Aorta (tissue), 5 donors: ENCODE data around the gene MCEMP1. TPM values are rescaled to one million over a fixed set of nuclear protein-coding genes. Genes with fewer than 3 reads are reported as not detected.

Experiments
- ATAC-seq: fragments of 200-7000 bp; cut with Tn5 transposase; one replicate; pipeline ENCODE4 v1.9.1; 2022; ENCODE audit warnings: moderate library complexity; ENCODE audit not compliant: low FRiP score
- DNase-seq, 2 donors: peaks; one replicate each; pipeline ENCODE4 v3.0.0-alpha.2; 2020
- H3K27ac ChIP-seq, 2 donors: one replicate each; pipeline ENCODE4 v1.5.1; 2013; ENCODE audit warnings: low read length in 2 of 2, mild to moderate bottlenecking in 2 of 2, moderate library complexity in 2 of 2, control low read depth in 1 of 2, inconsistent platforms in 1 of 2, low read depth in 1 of 2
- H3K27me3 ChIP-seq, 2 donors: one replicate each; pipeline ENCODE4 v1.6.1; 2013; ENCODE audit warnings: control low read depth in 1 of 2, low read length in 1 of 2, mild to moderate bottlenecking in 1 of 2, moderate library complexity in 1 of 2; ENCODE audit not compliant: insufficient read depth in 2 of 2, control insufficient read depth in 1 of 2
- H3K36me3 ChIP-seq, 2 donors: one replicate each; pipeline ENCODE4 v1.6.1; 2013; ENCODE audit warnings: control low read depth in 1 of 2, low read length in 1 of 2, mild to moderate bottlenecking in 1 of 2; ENCODE audit not compliant: insufficient read depth in 2 of 2, control insufficient read depth in 1 of 2
- H3K4me1 ChIP-seq, 2 donors: one replicate each; pipeline ENCODE4 v1.6.1; 2013; ENCODE audit warnings: low read length in 2 of 2, control low read depth in 1 of 2, mild to moderate bottlenecking in 1 of 2, moderate library complexity in 1 of 2; ENCODE audit not compliant: insufficient read depth in 2 of 2, control insufficient read depth in 1 of 2
- H3K4me3 ChIP-seq, 2 donors: one replicate each; pipeline ENCODE4 v1.5.1; 2013; ENCODE audit warnings: low read length in 2 of 2, control low read depth in 1 of 2, mild to moderate bottlenecking in 1 of 2
- H3K9me3 ChIP-seq: one replicate; pipeline ENCODE4 v1.6.1; 2013; ENCODE audit warnings: mild to moderate bottlenecking, low read length; ENCODE audit not compliant: control insufficient read depth
- WGBS, 2 donors: extraction: QIAGEN DNeasy Blood & Tissue Kit; methylation state at CpG; one replicate each; pipeline ENCODE4 v1.1.7; 2013; 5-methylcytosine and 5-hydroxymethylcytosine counted together
- intact Hi-C, 2 donors: fragments of 100-400 bp; cut with DNase I; formaldehyde crosslinking; loops; one replicate each; pipeline versions ENCODE4 v1.14.2 to v1.15.0; 2022
- polyA plus RNA-seq, 2 donors: library from polyadenylated mRNA; stranded (reverse); fragments of 200-250 nt; gene quantifications; one replicate each; pipeline ENCODE4 v1.2.3, GENCODE V29; 2013
- total RNA-seq, 2 donors: library from RNA; stranded (reverse); fragmentation: NEBNext Ultra II Directional; extraction: Animal tissue kit (Norgen Biotek cat#: 25700); gene quantifications; one replicate each; pipeline ENCODE4 v1.2.1, GENCODE V29; 2021
- donor health status: healthy with polysubstance abuse.
- donor health status: Bipolar disorder and iron deficiency.
- donor health status: DM: no; HTN: no; CAD: no.
- donor health status: DM: no; HTN: no; CAD: no.
- donor health status: DM: yes; HTN: yes; CAD: no.

The MCEMP1 gene
- total and polyA plus RNA-seq, 4 donors = 0.10 to 8.3 (median 2.5) TPM

DNA sequence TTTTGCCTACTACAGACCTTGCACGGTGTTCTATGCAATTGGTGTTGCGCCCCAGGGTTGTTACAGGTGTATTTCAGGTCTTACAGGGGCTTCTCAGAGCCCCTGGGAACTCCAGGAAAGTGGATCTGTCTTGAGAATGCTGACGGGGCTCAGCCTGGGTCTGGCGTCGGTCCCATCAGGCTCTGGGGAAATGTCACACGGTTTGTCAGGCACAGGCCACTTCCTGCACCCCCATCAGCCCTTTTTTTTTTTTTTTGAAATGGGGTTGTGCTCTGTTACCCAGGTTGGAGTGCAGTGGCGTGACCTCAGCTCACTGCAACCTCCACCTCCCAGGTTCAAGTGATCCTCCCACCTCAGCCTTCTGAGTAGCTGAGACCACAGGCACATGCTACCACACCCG lies 41.8 kb downstream of the MCEMP1 start:
- intact Hi-C loops = no loop called here
- WGBS, 2 donors = 42 to 54% methylated on average over 8 of the region's 8 CpGs
- Histone ChIP-seq H3K9me3 (peaks cover 3% of the 10 kb centered on the region), H3K4me1 (no peaks in the 10 kb centered on the region), H3K27ac (no peak overlapping the region), H3K27me3 (no peaks in the 10 kb centered on the region), H3K4me3 (no peak overlapping the region), H3K36me3 (no peaks in the 10 kb centered on the region)
- ATAC-seq = no peak
- DNase-seq = no peak

DNA sequence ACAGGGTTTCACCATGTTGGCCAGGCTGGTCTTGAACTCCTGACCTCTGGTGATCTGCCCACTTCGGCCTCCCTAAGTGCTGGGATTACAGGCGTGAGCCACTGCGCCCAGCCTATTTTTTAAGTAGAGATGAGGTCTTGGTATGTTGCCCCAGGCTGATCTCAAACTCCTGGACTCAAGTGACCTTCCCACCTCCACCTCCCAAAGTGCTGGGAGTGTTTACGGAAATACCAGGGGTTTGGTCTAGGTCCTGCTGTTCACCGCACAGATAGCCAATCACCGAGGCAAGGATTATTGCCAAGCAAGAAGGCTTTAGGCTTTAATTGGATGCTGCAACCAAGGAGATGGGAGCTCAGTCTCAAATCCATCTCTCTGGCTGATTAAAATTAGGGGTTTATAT lies 43.5 kb downstream of the MCEMP1 start:
- Histone ChIP-seq H3K9me3 (peaks cover 3% of the 10 kb centered on the region), H3K27ac (no peak overlapping the region), H3K4me1 (no peaks in the 10 kb centered on the region), H3K36me3 (no peaks in the 10 kb centered on the region), H3K27me3 (no peaks in the 10 kb centered on the region), H3K4me3 (no peak overlapping the region)
- 71 to 78% methylated on average over 6 of the region's 6 CpGs for WGBS, 2 donors
- no peak for DNase-seq
- no peak for ATAC-seq
- intact Hi-C loops = no loop called here

DNA sequence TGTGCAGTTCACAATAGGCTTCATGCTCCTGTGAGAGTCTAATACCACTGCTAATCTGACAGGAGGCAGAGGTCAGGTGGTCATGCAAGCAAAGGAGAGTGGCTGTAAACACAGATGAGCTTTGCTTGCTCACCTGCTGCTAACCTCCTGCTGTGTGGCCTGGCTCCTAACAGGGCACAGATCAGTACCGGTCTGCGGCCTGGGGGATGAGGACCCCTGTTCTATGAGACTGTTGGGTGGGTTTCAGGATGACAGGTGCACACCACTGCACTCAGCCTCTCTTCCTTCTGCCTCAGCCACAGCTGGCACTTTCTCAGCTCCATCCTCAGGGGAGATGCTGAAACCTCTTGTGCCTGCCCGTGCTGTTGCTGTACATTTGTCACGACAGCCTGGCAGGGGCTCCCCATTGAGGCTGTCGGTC lies 45.4 kb downstream of the MCEMP1 start:
- Histone ChIP-seq H3K9me3 (no peaks in the 10 kb centered on the region), H3K36me3 (no peaks in the 10 kb centered on the region), H3K27me3 (no peaks in the 10 kb centered on the region), H3K4me1 (no peaks in the 10 kb centered on the region), H3K4me3 (no peak overlapping the region), H3K27ac (no peak overlapping the region)
- DNase-seq (no peak), ATAC-seq (no peak)
- intact Hi-C loops = no loop called here
- WGBS, 2 donors = 29 to 38% methylated on average over 5 of the region's 5 CpGs

DNA sequence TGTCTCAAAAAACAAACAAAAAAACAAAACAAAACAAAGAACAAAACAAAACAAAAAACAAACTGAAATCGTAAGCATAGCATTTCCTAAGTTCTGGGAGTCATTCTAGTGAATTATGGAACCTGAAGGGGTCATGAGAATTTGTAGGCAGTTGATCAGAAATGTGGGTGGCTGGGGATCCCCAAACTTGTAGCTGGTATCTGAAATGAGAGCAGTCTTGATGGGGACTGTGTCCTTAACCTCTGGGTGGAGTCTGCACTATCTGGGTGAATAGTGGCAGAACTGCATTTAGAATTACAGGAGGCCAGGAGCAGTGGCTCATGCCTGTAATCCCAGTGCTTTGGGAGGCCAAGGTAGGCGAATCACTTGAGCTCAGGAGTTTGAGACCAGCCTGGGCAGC lies 48.9 kb downstream of the MCEMP1 start:
- H3K4me1 ChIP-seq = no peaks in the 10 kb centered on the region
- WGBS, 2 donors = 56% methylated on average over 2 of the region's 2 CpGs
- H3K27me3 ChIP-seq = no peaks in the 10 kb centered on the region
- DNase-seq = no peak
- no peaks in the 10 kb centered on the region for H3K9me3 ChIP-seq
- H3K36me3 ChIP-seq = no peaks in the 10 kb centered on the region
- no peak for ATAC-seq
- no peak overlapping the region for H3K4me3 ChIP-seq
- intact Hi-C loops = no loop called here
- H3K27ac ChIP-seq = no peak overlapping the region

DNA sequence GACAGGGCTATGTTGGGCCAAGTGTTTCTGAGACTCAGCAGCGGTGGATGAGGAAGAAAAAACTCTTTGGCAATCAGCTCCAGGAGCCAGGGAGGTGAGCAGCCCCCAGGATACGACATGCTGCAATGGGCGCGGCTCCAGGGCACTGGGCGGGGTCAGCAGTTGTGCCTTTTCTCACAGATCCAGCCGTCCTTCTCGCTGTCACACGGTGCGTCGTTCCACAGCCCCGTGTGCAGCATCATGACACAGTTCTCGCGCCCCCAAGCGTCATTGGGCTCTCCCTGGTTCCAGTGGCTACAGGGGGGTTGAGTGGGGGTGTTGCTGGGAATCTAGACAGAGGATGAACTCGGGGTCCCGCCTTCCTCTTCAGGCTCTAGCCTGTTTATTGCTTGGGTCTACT lies 52.3 kb downstream of the MCEMP1 start:
- Histone ChIP-seq H3K9me3 (no peaks in the 10 kb centered on the region), H3K27me3 (no peaks in the 10 kb centered on the region), H3K36me3 (no peaks in the 10 kb centered on the region), H3K4me3 (no peak overlapping the region), H3K4me1 (no peaks in the 10 kb centered on the region), H3K27ac (no peak overlapping the region)
- no peak for DNase-seq
- WGBS, 2 donors = 15 to 16% methylated on average over 16 of the region's 16 CpGs
- ATAC-seq = no peak
- intact Hi-C loops = no loop called here

Other genes starting within 250 kb of the MCEMP1 start
- gene PEX11G, start 188.1 kb upstream of the MCEMP1 start, total RNA-seq = 1 to 10 TPM; 1.9 TPM
- gene PEX11G, start 188.1 kb upstream of the MCEMP1 start, polyA plus RNA-seq = 1 to 10 TPM; 4.0 to 5.3 TPM
- gene ZNF358, start 161.0 kb upstream of the MCEMP1 start, total RNA-seq = 10 to 100 TPM; 52.0 to 61.1 TPM
- gene ZNF358, start 161.0 kb upstream of the MCEMP1 start, polyA plus RNA-seq = 100 to 1,000 TPM in 1 of 2 donors, 10 to 100 TPM in 1; 49.1 to 119 TPM
- 10 to 100 TPM; 21.2 to 36.0 TPM for gene MCOLN1, start 154.5 kb upstream of the MCEMP1 start, total RNA-seq
- gene MCOLN1, start 154.5 kb upstream of the MCEMP1 start, polyA plus RNA-seq = 10 to 100 TPM; 14.5 to 34.6 TPM
- gene PNPLA6, start 141.4 kb upstream of the MCEMP1 start, total RNA-seq = 100 to 1,000 TPM in 1 of 2 donors, 10 to 100 TPM in 1; 90.3 to 136 TPM
- gene PNPLA6, start 141.4 kb upstream of the MCEMP1 start, polyA plus RNA-seq = 10 to 100 TPM; 25.0 to 92.3 TPM
- not detected for gene CAMSAP3, start 81.2 kb upstream of the MCEMP1 start, total RNA-seq
- 1 to 10 TPM in 1 of 2 donors, under 1 TPM in 1; 0.05 to 5.0 TPM for gene CAMSAP3, start 81.2 kb upstream of the MCEMP1 start, polyA plus RNA-seq
- gene XAB2, start 47.5 kb upstream of the MCEMP1 start, total RNA-seq = 10 to 100 TPM; 25.4 to 34.1 TPM
- 10 to 100 TPM; 17.0 to 93.8 TPM for gene XAB2, start 47.5 kb upstream of the MCEMP1 start, polyA plus RNA-seq
- 10 to 100 TPM; 81.2 to 95.7 TPM for gene PET100, start 47.3 kb upstream of the MCEMP1 start, total RNA-seq
- 10 to 100 TPM; 67.6 to 96.4 TPM for gene PET100, start 47.3 kb upstream of the MCEMP1 start, polyA plus RNA-seq
- gene PCP2, start 43.4 kb upstream of the MCEMP1 start, total RNA-seq = not detected
- not detected for gene PCP2, start 43.4 kb upstream of the MCEMP1 start, polyA plus RNA-seq
- gene STXBP2, start 40.0 kb upstream of the MCEMP1 start, total RNA-seq = 10 to 100 TPM; 30.3 to 35.4 TPM
- gene STXBP2, start 40.0 kb upstream of the MCEMP1 start, polyA plus RNA-seq = 10 to 100 TPM; 11.4 to 27.4 TPM
- not detected for gene RETN, start 8.0 kb upstream of the MCEMP1 start, total RNA-seq
- gene RETN, start 8.0 kb upstream of the MCEMP1 start, polyA plus RNA-seq = 1 to 10 TPM in 1 of 2 donors, not detected in 1; 2.6 TPM
- gene TRAPPC5, start 3.7 kb downstream of the MCEMP1 start, total RNA-seq = 10 to 100 TPM; 54.0 to 60.1 TPM
- gene TRAPPC5, start 3.7 kb downstream of the MCEMP1 start, polyA plus RNA-seq = 10 to 100 TPM; 26.8 to 79.6 TPM
- gene FCER2, start 25.0 kb downstream of the MCEMP1 start, total RNA-seq = 1 to 10 TPM in 1 of 2 donors, under 1 TPM in 1; 0.36 to 2.9 TPM
- gene FCER2, start 25.0 kb downstream of the MCEMP1 start, polyA plus RNA-seq = not detected
- gene CLEC4G, start 55.0 kb downstream of the MCEMP1 start, total RNA-seq = 10 to 100 TPM in 1 of 2 donors, 1 to 10 TPM in 1; 2.8 to 26.8 TPM
- gene CLEC4G, start 55.0 kb downstream of the MCEMP1 start, polyA plus RNA-seq = 1 to 10 TPM in 1 of 2 donors, not detected in 1; 2.3 TPM
- 10 to 100 TPM; 19.2 to 63.9 TPM for gene CD209, start 70.4 kb downstream of the MCEMP1 start, total RNA-seq
- 1 to 10 TPM; 1.0 to 3.1 TPM for gene CD209, start 70.4 kb downstream of the MCEMP1 start, polyA plus RNA-seq
- not detected for gene CLEC4M, start 86.2 kb downstream of the MCEMP1 start, total RNA-seq
- under 1 TPM in 1 of 2 donors, not detected in 1; 0.50 TPM for gene CLEC4M, start 86.2 kb downstream of the MCEMP1 start, polyA plus RNA-seq
- 10 to 100 TPM; 13.0 to 13.4 TPM for gene EVI5L, start 153.1 kb downstream of the MCEMP1 start, total RNA-seq
- gene EVI5L, start 153.1 kb downstream of the MCEMP1 start, polyA plus RNA-seq = 10 to 100 TPM in 1 of 2 donors, 1 to 10 TPM in 1; 4.3 to 11.9 TPM
- under 1 TPM in 1 of 2 donors, not detected in 1; 0.09 TPM for gene PRR36, start 197.3 kb downstream of the MCEMP1 start, total RNA-seq
- under 1 TPM in 1 of 2 donors, not detected in 1; 0.13 TPM for gene PRR36, start 197.3 kb downstream of the MCEMP1 start, polyA plus RNA-seq
- gene LRRC8E, start 211.4 kb downstream of the MCEMP1 start, total RNA-seq = under 1 TPM in 1 of 2 donors, not detected in 1; 0.60 TPM
- not detected for gene LRRC8E, start 211.4 kb downstream of the MCEMP1 start, polyA plus RNA-seq
- 10 to 100 TPM; 26.6 to 34.3 TPM for gene MAP2K7, start 226.8 kb downstream of the MCEMP1 start, total RNA-seq
- 10 to 100 TPM; 14.7 to 23.3 TPM for gene MAP2K7, start 226.8 kb downstream of the MCEMP1 start, polyA plus RNA-seq
- gene TGFBR3L, start 237.7 kb downstream of the MCEMP1 start, total RNA-seq = under 1 TPM in 1 of 2 donors, not detected in 1; 0.84 TPM
- 1 to 10 TPM in 1 of 2 donors, not detected in 1; 1.5 TPM for gene TGFBR3L, start 237.7 kb downstream of the MCEMP1 start, polyA plus RNA-seq
- gene SNAPC2, start 243.2 kb downstream of the MCEMP1 start, total RNA-seq = 10 to 100 TPM; 20.0 to 26.6 TPM
- gene SNAPC2, start 243.2 kb downstream of the MCEMP1 start, polyA plus RNA-seq = 10 to 100 TPM; 12.0 to 22.6 TPM
- 1 to 10 TPM; 1.9 to 2.5 TPM for gene CTXN1, start 249.0 kb downstream of the MCEMP1 start, total RNA-seq
- under 1 TPM in 1 of 2 donors, not detected in 1; 0.51 TPM for gene CTXN1, start 249.0 kb downstream of the MCEMP1 start, polyA plus RNA-seq